IMR-90 (cell line): Measurements from ENCODE around the gene CYP21A2. TPM values are rescaled to one million over a fixed set of nuclear protein-coding genes. Genes with fewer than 3 reads are reported as not detected.
"Not testable (repeated sequence)": the region's sequence is repeated elsewhere in the genome, so short reads cannot be mapped to it uniquely, and the experiment has no call there.

ENCODE experiments used
- ATAC-seq: fragments of 200-7000 bp; cut with Tn5 transposase; 2 replicates; pipeline ENCODE4 v1.9.1; 2020; ENCODE audit warnings: low read depth, mild to moderate bottlenecking, moderate library complexity
- BruUV-seq: library from RNA; stranded (reverse); fragments of 400-500 nt; replicated peaks from 2 replicates; lab custom pipeline; 2021; lab: Mats Ljungman, UMichigan
- CTCF ChIA-PET: fragments of 300-600 bp; formaldehyde crosslinking; extraction: SDS; loops from one replicate; lab custom pipeline; 2021; ENCODE audit warnings: antibody characterized with exemption; lab: Yijun Ruan, JAX
- POLR2A ChIA-PET: fragments of 300-600 bp; sonication (Branson Sonifier 250); formaldehyde crosslinking; loops from one replicate; lab custom pipeline; 2022; ENCODE audit warnings: antibody characterized with exemption; ENCODE audit not compliant: unreplicated experiment; lab: Charles Lee
- DNase-seq: peaks from one replicate; pipeline ENCODE4 v3.0.0; 2013
- H2AFZ ChIP-seq: replicated peaks from 2 replicates; pipeline ENCODE3; 2013; ENCODE audit warnings: low read length, mild to moderate bottlenecking; ENCODE audit not compliant: poor library complexity
- H2AK5ac ChIP-seq: 2 replicates; pipeline ENCODE4 v1.6.1; 2013; ENCODE audit warnings: low read depth, low read length, inconsistent platforms
- H2AK9ac ChIP-seq: replicated peaks from 2 replicates; pipeline ENCODE3; 2013; ENCODE audit warnings: mild to moderate bottlenecking, low read depth, low read length, moderate library complexity; ENCODE audit not compliant: poor library complexity
- H2BK120ac ChIP-seq: 2 replicates; pipeline ENCODE4 v1.6.1; 2013; ENCODE audit warnings: low read depth, low read length, inconsistent platforms
- H2BK15ac ChIP-seq: 3 replicates; pipeline ENCODE4 v1.6.1; 2013; ENCODE audit warnings: low read depth, low read length, inconsistent platforms
- H2BK20ac ChIP-seq: 2 replicates; pipeline ENCODE4 v1.6.1; 2013; ENCODE audit warnings: low read depth, mild to moderate bottlenecking, inconsistent platforms, low read length, moderate library complexity
- H2BK5ac ChIP-seq: 2 replicates; pipeline ENCODE4 v1.6.1; 2013; ENCODE audit warnings: mild to moderate bottlenecking, low read depth, low read length, inconsistent platforms; ENCODE audit not compliant: poor library complexity, severe bottlenecking
- H3K14ac ChIP-seq: replicated peaks from 2 replicates; pipeline ENCODE4 v1.6.1; 2013; ENCODE audit warnings: low read depth, low read length, inconsistent platforms
- H3K18ac ChIP-seq: 2 replicates; pipeline ENCODE4 v1.6.1; 2013; ENCODE audit warnings: low read depth, low read length, control low read depth
- H3K23ac ChIP-seq: 2 replicates; pipeline ENCODE4 v1.6.1; 2013; ENCODE audit warnings: low read depth, low read length, inconsistent platforms
- H3K27ac ChIP-seq: 2 replicates; pipeline ENCODE4 v1.5.1; 2013; ENCODE audit warnings: mild to moderate bottlenecking, control low read depth, low read length; ENCODE audit not compliant: insufficient read depth
- H3K27me3 ChIP-seq: 2 replicates; pipeline ENCODE4 v1.6.1; 2013; ENCODE audit warnings: low read length; ENCODE audit not compliant: control insufficient read depth, insufficient read depth
- H3K36me3 ChIP-seq: 2 replicates; pipeline ENCODE4 v1.6.1; 2013; ENCODE audit warnings: low read length, mixed read lengths; ENCODE audit not compliant: control insufficient read depth, insufficient read depth
- H3K4ac ChIP-seq: 2 replicates; pipeline ENCODE4 v1.6.1; 2013; ENCODE audit warnings: low read depth, low read length, inconsistent platforms
- H3K4me1 ChIP-seq: 2 replicates; pipeline ENCODE4 v1.6.1; 2013; ENCODE audit warnings: low read length, mixed read lengths; ENCODE audit not compliant: control insufficient read depth, insufficient read depth
- H3K4me2 ChIP-seq: 2 replicates; pipeline ENCODE4 v1.6.1; 2013; ENCODE audit warnings: low read depth, mild to moderate bottlenecking, control low read depth, low read length, moderate library complexity
- H3K4me3 ChIP-seq: 2 replicates; pipeline ENCODE4 v1.5.1; 2013; ENCODE audit warnings: low read depth, mild to moderate bottlenecking, control low read depth, low read length, moderate library complexity; ENCODE audit not compliant: insufficient read depth
- H3K56ac ChIP-seq: 2 replicates; pipeline ENCODE4 v1.6.1; 2013; ENCODE audit warnings: low read length, inconsistent platforms; ENCODE audit not compliant: insufficient read depth; ENCODE audit errors: extremely low read depth
- H3K79me1 ChIP-seq, 2 experiments: 2 replicates each; pipeline ENCODE4 v1.6.1; 2013; ENCODE audit warnings: low read length in 2 of 2, inconsistent platforms in 1 of 2, low read depth in 1 of 2
- H3K9ac ChIP-seq: 2 replicates; pipeline ENCODE4 v1.6.1; 2013; ENCODE audit warnings: low read depth, low read length, control low read depth
- H3K9me1 ChIP-seq: 2 replicates; pipeline ENCODE4 v1.6.1; 2013; ENCODE audit warnings: low read length, inconsistent platforms; ENCODE audit not compliant: insufficient read depth
- H3K9me3 ChIP-seq: 2 replicates; pipeline ENCODE4 v1.6.1; 2013; ENCODE audit warnings: low read length; ENCODE audit not compliant: control insufficient read depth, insufficient read depth
- H4K20me1 ChIP-seq: 2 replicates; pipeline ENCODE4 v1.6.1; 2013; ENCODE audit warnings: low read length, inconsistent platforms; ENCODE audit not compliant: insufficient read depth
- H4K5ac ChIP-seq: 2 replicates; pipeline ENCODE4 v1.6.1; 2013; ENCODE audit warnings: mild to moderate bottlenecking, low read depth, low read length, control low read depth
- H4K8ac ChIP-seq, 2 experiments: 2 replicates each; pipeline ENCODE4 v1.6.1; 2013; ENCODE audit warnings: low read depth in 2 of 2, low read length in 2 of 2, control low read depth in 1 of 2, inconsistent platforms in 1 of 2
- H4K91ac ChIP-seq: 2 replicates; pipeline ENCODE4 v1.6.1; 2013; ENCODE audit warnings: low read depth, low read length, inconsistent platforms; ENCODE audit not compliant: insufficient read depth
- WGBS, 2 experiments: methylation state at CpG; one replicate each; pipeline versions ENCODE4 v1.1.5 to v1.1.7; 2013; ENCODE audit warnings: missing lambda C conversion rate in 2 of 2; ENCODE audit not compliant: insufficient read length in 1 of 2; ENCODE audit errors: extremely low coverage in 2 of 2; 5-methylcytosine and 5-hydroxymethylcytosine counted together
- dilution Hi-C: fragments of 300-500 bp; cut with HindIII; formaldehyde crosslinking; loops from one replicate; pipeline ENCODE4 v1.14.3; 2018; ENCODE audit warnings: low sequenced_read_pairs; ENCODE audit not compliant: unreplicated experiment
- in situ Hi-C: fragments of 300-500 bp; cut with MboI; formaldehyde crosslinking; loops from 3 replicates; pipeline ENCODE4 v1.14.3; 2019; ENCODE audit warnings: low sequenced_read_pairs, inconsistent platforms, mixed read lengths
- intact Hi-C: fragments of 100-400 bp; cut with micrococcal nuclease; formaldehyde crosslinking; loops from 2 replicates; pipeline ENCODE4 v1.10.0; 2022
- polyA plus RNA-seq, 3 experiments: library from polyadenylated mRNA; depleted of rRNA; stranded (reverse); fragments of >200 nt; gene quantifications; 2 replicates each; pipeline ENCODE4 v1.2.3, GENCODE V29; 2012; ENCODE audit warnings: low replicate concordance in 1 of 3
- total RNA-seq: library from RNA; depleted of rRNA; stranded (reverse); fragments of >200 nt; gene quantifications from 2 replicates; pipeline ENCODE4 v1.2.3, GENCODE V29; 2012

CYP21A2 gene
- total and polyA plus RNA-seq, 2 of the 4 experiments (the other 2 are of a cell fraction): 0.03 TPM; not detected in 1

- H3K14ac ChIP-seq, H2BK5ac ChIP-seq, H3K4ac ChIP-seq, H3K4me2 ChIP-seq, H4K91ac ChIP-seq, in situ Hi-C loops, H4K8ac ChIP-seq, H3K4me3 ChIP-seq, H3K23ac ChIP-seq, H3K27me3 ChIP-seq, CTCF ChIA-PET, H2AK5ac ChIP-seq, DNase-seq, H3K36me3 ChIP-seq, H3K56ac ChIP-seq, H3K79me1 ChIP-seq, H4K20me1 ChIP-seq, H3K27ac ChIP-seq, POLR2A ChIA-PET, H2BK15ac ChIP-seq, H3K18ac ChIP-seq, H2BK20ac ChIP-seq, dilution Hi-C loops, ATAC-seq, H3K9ac ChIP-seq, H2AK9ac ChIP-seq, H3K9me3 ChIP-seq, intact Hi-C loops, H3K4me1 ChIP-seq, H2AFZ ChIP-seq, BruUV-seq, H4K5ac ChIP-seq, H3K9me1 ChIP-seq, H2BK120ac ChIP-seq: not testable (repeated sequence)
- WGBS, 2 experiments: no CpG with 5 or more reads among the region's 10 CpGs
Observed at GRCh38 chr6:32022100-32022499, 16.1 kb upstream of the CYP21A2 start.

GRCh38 chr6:32028631-32029030, 9.6 kb upstream of the CYP21A2 start:
- H3K56ac ChIP-seq, H2BK120ac ChIP-seq, H3K9me1 ChIP-seq, H2AK9ac ChIP-seq, DNase-seq, BruUV-seq, H2BK15ac ChIP-seq, ATAC-seq, H3K27me3 ChIP-seq, CTCF ChIA-PET, H4K5ac ChIP-seq, H3K4me2 ChIP-seq, H3K27ac ChIP-seq, H4K20me1 ChIP-seq, H3K9me3 ChIP-seq, H4K8ac ChIP-seq, H4K91ac ChIP-seq, H3K4me1 ChIP-seq, POLR2A ChIA-PET, H2AK5ac ChIP-seq, H3K36me3 ChIP-seq, H2AFZ ChIP-seq, H2BK5ac ChIP-seq, H3K18ac ChIP-seq, H3K79me1 ChIP-seq, H3K14ac ChIP-seq, H3K4ac ChIP-seq, intact Hi-C loops, H2BK20ac ChIP-seq, H3K9ac ChIP-seq, H3K4me3 ChIP-seq, in situ Hi-C loops, dilution Hi-C loops, H3K23ac ChIP-seq: not testable (repeated sequence)
- WGBS, 2 experiments: no CpG with 5 or more reads among the region's 10 CpGs
